Activated CD8-positive, alpha-beta memory T cell treated with anti-CD3 and anti-CD28 coated beads for 36 hours (primary cell): Measurements from ENCODE around the gene PPP1R13B. TPM values are rescaled to one million over a fixed set of nuclear protein-coding genes. Genes with fewer than 3 reads are reported as not detected.
"Not testable (repeated sequence)": the region's sequence is repeated elsewhere in the genome, so short reads cannot be mapped to it uniquely, and the experiment has no call there.

Experiments
- CTCF ChIA-PET: fragments of 350-600 bp; sonication (Branson Sonifier 250); formaldehyde crosslinking; loops from one replicate; lab custom pipeline; 2021; ENCODE audit warnings: antibody characterized with exemption; lab: Charles Lee
- POLR2A ChIA-PET: fragments of 350-600 bp; sonication (Branson Sonifier 250); formaldehyde crosslinking; loops from one replicate; lab custom pipeline; 2021; ENCODE audit warnings: antibody characterized with exemption; lab: Charles Lee
- total RNA-seq, 2 experiments: library from RNA; stranded (reverse); gene quantifications; one replicate each; pipeline ENCODE4 v1.2.3, GENCODE V29; 2021

Gene PPP1R13B
- total RNA-seq, 2 experiments from 2014 or later: 12.4 to 12.7 TPM

GRCh38 chr14:103702497-103703432 is 144.6 kb downstream of the PPP1R13B start:
- ChIA-PET CTCF (interaction anchor here (0.6 to 1.2 kb wide), 2 partner anchors 10 to 99 kb away, joined by 3 to 5 read pairs; no protein-coding TSS in a partner anchor), POLR2A (interaction anchor here (0.6 kb wide), 1 partner anchor 32 kb away, joined by 5 read pairs; no protein-coding TSS in a partner anchor)

DNA sequence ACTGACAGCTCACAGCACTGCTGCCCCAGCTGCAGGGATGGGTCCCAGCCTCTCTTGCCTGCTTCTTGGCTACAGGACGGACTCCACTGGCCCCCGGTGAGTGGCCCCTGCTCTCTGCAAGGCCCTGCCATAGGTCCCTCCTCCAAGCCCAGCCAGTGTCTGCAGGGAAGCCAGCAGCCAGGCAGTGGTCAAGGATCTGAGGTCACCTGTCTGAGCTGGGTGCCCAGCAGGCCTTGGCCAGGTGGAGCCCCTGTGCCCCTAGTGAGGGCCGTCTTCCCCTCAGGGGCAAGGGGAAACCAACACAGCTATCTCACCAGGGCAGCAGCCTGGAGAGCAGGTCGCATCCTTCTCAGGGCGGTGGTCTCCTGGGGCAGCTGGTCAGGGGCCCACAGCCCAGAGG is 145.3 kb downstream of the PPP1R13B start:
- CTCF ChIA-PET: interaction anchor here (1.2 kb wide), 1 partner anchor 9 kb away, joined by 5 read pairs; no protein-coding TSS in a partner anchor

DNA sequence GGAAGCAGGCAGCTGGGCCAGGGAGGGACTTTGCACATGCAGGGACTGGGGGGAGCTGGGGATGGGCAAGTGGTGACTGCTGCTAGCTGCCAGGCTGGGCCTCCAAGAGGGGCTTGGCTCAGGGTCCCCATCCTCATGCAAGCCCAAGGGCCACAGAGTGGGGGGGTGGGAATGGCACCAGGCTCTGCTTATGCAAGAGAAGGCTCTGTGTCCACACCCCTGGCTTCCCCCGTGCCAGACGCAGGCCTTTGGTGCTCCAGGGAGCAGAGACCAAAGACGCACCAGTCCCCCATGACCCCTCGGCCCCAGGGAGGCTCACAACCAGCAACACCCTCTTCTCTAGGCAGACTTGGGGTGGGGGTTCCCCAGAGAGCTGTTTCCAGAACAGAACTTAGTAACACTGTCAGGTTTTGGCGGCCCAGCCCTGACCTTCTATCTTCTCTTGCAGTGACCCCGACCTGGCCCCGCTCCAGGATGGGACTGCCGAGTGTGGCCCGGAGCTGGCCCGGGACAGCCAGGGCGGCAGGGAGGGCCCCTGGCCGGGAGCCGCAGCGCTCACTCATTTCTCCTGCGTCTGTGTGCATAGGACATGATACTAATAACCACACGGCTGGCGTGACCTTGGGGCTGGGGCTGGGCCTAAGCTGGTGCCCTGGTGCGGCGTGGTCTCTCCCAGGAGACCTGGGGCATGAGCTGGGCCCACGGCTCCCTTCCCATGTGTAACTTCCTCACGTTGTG is 146.5 kb downstream of the PPP1R13B start:
- ChIA-PET POLR2A (no interaction called here), CTCF (interaction anchor here (0.6 to 1.0 kb wide), 2 partner anchors 36 to 200 kb away, joined by 3 read pairs; no protein-coding TSS in a partner anchor)

More for the DNA sequence above, 145.3 kb downstream of the PPP1R13B start:
- POLR2A ChIA-PET: no interaction called here

GRCh38 chr14:103699901-103700752 is 147.2 kb downstream of the PPP1R13B start:
- POLR2A ChIA-PET: interaction anchor here (0.5 kb wide), 2 partner anchors 14 to 27 kb away, joined by 3 to 4 read pairs; no protein-coding TSS in a partner anchor
- CTCF ChIA-PET: interaction anchor here (1.0 kb wide), 1 partner anchor 201 kb away, joined by 3 read pairs; no protein-coding TSS in a partner anchor

- CTCF ChIA-PET: no interaction called here
- POLR2A ChIA-PET: interaction anchor here (0.5 kb wide), 1 partner anchor 15 kb away, joined by 3 read pairs; no protein-coding TSS in a partner anchor
Measured at GRCh38 chr14:103699261-103699661, 148.1 kb downstream of the PPP1R13B start.

GRCh38 chr14:103698380-103699260 is 148.8 kb downstream of the PPP1R13B start:
- ChIA-PET POLR2A (no interaction called here), CTCF (no interaction called here)

- CTCF ChIA-PET: no interaction called here
- POLR2A ChIA-PET: interaction anchor here (0.6 kb wide), 1 partner anchor 117 kb away, joined by 4 read pairs; no protein-coding TSS in a partner anchor
Measured at GRCh38 chr14:103697603-103698379, 149.6 kb downstream of the PPP1R13B start.

DNA sequence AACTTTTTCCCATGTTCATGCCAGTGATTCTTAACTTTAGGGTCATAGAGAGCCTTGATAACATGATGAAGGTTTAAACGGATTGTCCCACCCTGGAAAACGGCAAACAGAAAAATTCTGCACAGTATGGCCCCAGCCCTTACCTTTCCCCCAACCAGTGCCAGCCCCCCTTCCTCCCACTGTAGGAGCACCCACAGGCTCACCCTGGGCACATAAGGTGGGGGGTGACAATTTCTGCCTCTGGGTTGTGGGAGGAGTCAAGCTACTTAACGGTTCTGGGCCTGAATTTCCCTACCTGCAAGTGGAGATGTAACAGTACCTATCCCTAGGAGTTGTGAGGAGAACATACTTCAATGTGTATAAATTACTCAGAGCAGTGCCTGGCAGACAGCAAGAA is 150.2 kb downstream of the PPP1R13B start:
- CTCF ChIA-PET: no interaction called here
- POLR2A ChIA-PET: no interaction called here

DNA sequence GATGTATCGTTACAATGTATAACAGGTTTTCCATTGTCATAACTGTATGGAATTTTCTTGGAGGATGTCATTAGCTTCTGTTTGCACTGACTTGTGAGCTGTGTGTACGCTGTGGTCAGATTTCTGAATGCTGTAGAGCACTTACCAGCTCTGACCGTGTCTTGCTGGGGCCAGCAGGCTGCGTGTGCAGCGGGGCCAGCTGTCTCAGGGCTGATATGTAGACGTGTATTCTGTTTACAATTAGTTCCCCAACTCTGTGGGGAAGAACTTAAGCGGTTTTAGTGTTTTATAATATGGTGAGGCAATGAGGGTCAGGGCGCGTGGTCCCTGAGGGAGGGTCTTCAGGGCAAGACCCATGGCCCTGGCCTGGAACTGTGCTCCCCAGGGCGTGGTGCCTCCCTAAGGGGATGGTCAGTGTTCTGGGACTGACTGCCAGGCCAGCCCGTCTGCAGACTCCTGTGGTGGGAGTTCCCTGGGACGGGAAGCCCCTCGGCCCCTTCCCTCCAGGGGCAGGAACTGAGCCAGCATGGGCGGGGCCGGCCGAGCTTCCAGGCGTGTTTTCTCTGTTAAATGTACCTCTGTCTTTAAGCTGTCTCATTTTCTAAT is 150.8 kb downstream of the PPP1R13B start:
- ChIA-PET CTCF (no interaction called here), POLR2A (no interaction called here)

DNA sequence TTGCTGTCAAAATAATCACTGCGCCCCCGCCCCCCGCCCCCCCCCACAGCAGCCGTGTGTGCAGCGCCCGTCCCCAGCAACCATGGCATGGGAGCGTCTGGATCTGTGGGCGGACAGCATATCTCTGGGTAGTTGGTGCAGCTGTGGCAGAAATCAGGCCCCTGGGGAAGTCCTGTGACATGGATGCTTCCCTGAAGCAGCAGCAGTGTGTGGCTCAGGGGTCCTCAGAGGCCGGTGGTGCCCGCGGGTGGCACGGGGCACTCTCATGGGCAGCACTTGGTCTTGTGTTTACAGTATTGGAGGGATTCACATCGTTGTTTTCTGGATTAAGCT is 151.3 kb downstream of the PPP1R13B start:
- ChIA-PET POLR2A (no interaction called here), CTCF (no interaction called here)

DNA sequence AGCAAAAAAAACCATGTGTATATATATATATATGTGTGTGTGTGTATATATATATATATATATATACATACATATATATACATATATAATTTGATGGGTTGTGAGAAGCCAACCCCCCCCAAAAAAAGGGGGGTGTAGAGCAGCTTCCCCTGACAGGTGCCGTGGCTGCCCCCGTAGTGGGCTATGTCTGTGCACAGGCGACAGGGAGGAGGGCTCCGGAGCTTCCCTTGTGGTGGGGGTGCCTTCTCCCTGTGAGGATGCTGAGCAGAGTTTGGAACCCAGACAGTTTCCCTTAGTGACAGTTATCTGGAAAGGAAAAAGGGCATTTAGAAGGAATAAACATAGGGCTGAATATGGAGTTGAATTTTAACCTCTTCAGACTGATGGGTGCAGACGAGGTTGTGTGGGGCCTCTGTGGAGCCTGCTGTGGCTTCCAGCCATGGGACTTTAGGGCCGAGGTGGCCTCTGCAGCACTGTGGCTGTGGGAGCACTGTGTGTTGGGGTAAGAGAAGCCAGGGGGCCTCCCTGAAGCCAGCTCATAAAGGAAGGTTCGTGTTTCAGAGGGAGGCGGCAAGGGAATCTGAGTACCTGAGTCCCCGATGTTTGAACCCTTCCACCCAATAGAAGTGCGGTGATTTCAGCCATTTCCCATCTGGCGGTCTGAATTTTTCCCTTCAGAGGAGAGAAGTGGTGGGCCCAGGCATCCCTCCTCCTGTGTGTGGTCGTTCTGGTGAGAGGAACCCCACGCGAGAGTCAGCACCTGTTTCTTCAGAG is 151.9 kb downstream of the PPP1R13B start:
- CTCF ChIA-PET: no interaction called here
- POLR2A ChIA-PET: no interaction called here

- ChIA-PET POLR2A (no interaction called here), CTCF (interaction anchor here (1.0 kb wide), 1 partner anchor 9 kb away, joined by 4 read pairs; no protein-coding TSS in a partner anchor)
Measured at GRCh38 chr14:103694572-103695026, 152.8 kb downstream of the PPP1R13B start.

DNA sequence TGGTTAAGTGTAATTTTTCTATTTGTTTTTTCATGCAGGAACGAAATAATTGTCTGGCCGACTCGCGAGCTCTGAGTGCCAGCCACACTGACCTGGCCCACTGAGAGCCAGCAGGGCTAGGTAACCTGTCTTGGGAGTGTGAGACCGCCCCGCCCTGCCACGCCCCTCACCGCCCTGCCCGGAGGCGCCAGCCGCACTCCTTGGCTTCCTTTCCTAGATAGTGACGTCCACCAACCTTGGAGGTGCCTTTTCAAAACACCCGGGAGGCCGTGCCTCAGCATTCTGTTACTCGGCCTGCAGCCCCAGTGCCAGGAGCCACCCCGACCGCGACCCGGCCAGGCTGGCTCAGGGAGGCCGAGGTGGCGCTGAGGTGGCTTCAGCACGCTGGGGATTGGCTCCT is 153.9 kb downstream of the PPP1R13B start:
- POLR2A ChIA-PET: no interaction called here

GRCh38 chr14:103692871-103693270 is 154.5 kb downstream of the PPP1R13B start:
- ChIA-PET CTCF (interaction anchor here (0.6 to 1.5 kb wide), 2 partner anchors 10 to 67 kb away, joined by 3 to 5 read pairs; no protein-coding TSS in a partner anchor), POLR2A (no interaction called here)

More for the DNA sequence above, 153.9 kb downstream of the PPP1R13B start:
- CTCF ChIA-PET: interaction anchor here (1.0 to 1.5 kb wide), 2 partner anchors 8 to 9 kb away, joined by 4 to 5 read pairs; no protein-coding TSS in a partner anchor

DNA sequence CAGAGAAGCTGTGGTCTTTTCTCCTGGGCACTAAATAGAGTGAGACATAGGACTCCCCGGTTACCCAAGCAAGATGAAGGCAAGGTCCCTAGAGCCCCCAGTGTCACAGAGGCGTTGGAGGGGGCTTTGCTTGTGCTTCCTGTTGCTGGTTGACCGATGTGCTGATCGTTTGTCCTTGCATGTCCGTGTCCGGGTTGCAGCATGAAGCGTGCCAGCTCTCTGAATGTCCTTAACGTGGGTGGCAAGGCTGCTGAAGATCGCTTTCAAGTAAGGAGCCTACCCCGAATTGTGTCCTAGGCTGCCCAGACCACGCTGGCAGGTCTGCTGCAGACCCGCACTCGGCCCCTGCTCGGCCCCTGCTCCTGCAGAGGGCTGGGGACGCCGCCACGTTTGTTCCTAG is 155.2 kb downstream of the PPP1R13B start:
- CTCF ChIA-PET: interaction anchor here (1.5 kb wide), 1 partner anchor 11 kb away, joined by 5 read pairs; no protein-coding TSS in a partner anchor
- POLR2A ChIA-PET: no interaction called here

GRCh38 chr14:103691655-103692054 is 155.7 kb downstream of the PPP1R13B start:
- CTCF ChIA-PET: interaction anchor here (0.6 kb wide), 1 partner anchor 1509 kb away, joined by 3 read pairs; no protein-coding TSS in a partner anchor
- POLR2A ChIA-PET: not testable (repeated sequence)
